ENCODE results near the gene SEL1L.
A peak's percentile ranks its signal among the peaks of the same experiment; 100 is the strongest.
"Not testable (repeated sequence)": the region's sequence is repeated elsewhere in the genome, so short reads cannot be mapped to it uniquely, and the experiment has no call there.

SEL1L gene

DNA sequence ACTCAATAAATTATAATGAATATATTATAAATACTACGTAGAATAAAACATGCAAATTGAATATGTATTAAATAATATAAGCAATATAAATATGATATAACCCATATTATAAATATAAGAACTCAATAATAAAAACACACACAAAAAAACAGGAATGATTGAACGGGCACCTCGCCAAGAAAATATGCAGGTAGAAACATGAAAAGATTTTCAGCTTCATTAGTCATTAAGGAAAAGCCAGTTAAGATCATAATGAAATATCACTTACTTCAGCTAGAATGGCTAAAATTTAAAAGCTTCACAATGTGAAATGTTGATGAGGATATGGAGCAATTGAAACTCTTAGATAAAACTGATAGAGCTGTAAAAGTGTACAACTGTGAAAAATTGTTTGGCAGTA is 17.8 kb upstream of the SEL1L start:
- Histone ChIP-seq H3K27me3 (ENCODE audit: control insufficient read depth, insufficient read depth, low read length) (no peaks in the 10 kb centered on the region), H3K4me1 (ENCODE audit: control insufficient read depth, insufficient read depth, low read length) (no peaks in the 10 kb centered on the region), H3K36me3 (ENCODE audit: control insufficient read depth, insufficient read depth, low read length) (no peaks in the 10 kb centered on the region), H3K9ac (ENCODE audit: low read length) (no peak overlapping the region), H3K27ac (ENCODE audit: low read depth, low read length) (no peak overlapping the region), H3K4me3 (ENCODE audit: low read length) (no peak overlapping the region)

DNA sequence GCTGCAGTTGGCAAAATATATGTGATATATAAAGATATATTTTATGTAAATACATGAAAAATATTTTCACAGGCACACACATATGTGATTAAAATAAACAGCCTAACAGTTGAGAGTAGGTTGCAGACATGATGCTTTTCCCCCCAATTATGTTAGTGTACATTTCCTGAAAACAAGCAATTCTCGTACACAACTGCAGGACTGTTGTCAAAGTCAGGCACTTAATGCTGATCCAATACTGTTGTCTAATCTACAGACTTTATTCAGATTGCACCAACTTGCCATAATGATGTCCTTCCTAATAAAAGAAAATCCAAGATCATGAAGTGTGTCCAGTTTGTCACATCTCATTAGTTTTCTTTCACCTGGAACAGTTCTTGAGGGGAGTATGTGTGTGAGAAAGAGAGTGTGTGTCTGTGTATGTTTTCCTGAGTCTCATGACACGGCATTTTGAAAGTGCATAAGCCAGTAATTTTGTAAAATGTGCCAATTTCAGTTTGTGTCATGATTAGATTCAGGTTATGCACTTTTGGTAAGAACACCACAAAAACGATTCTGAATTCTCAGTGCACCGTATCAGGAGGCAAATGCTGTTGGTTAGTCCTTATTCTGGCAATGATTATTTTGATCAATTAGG is 16.5 kb upstream of the SEL1L start:
- Histone ChIP-seq H3K9ac (ENCODE audit: low read length) (no peak overlapping the region), H3K27ac (ENCODE audit: low read depth, low read length) (no peak overlapping the region)

DNA sequence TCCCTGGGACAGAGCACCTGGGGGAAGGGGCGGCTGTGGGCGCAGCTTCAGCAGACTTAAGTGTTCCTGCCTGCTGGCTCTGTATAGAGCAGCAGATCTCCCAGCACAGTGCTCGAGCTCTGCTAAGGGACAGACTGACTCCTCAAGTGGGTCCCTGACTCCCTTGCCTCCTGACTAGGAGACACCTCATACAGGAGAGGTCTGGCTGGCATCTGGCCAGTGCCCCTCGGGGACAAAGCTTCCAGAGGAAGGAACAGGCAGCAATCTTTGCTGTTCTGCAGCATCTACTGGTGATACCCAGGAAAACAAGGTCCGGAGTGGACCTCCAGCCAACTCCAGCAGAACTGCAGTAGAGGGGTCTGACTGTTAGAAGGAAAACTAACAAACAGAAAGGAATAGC is 7.6 kb upstream of the SEL1L start:
- H3K9ac ChIP-seq (ENCODE audit: low read length); H3K27ac ChIP-seq (ENCODE audit: low read depth, low read length); H3K4me3 ChIP-seq (ENCODE audit: low read length); H3K36me3 ChIP-seq (ENCODE audit: control insufficient read depth, insufficient read depth, low read length); H3K27me3 ChIP-seq (ENCODE audit: control insufficient read depth, insufficient read depth, low read length); H3K4me1 ChIP-seq (ENCODE audit: control insufficient read depth, insufficient read depth, low read length): not testable (repeated sequence)

More for the DNA sequence above, 16.5 kb upstream of the SEL1L start:
- no peak overlapping the region for H3K4me3 ChIP-seq (ENCODE audit: low read length)
- H3K4me1 ChIP-seq (ENCODE audit: control insufficient read depth, insufficient read depth, low read length): no peaks in the 10 kb centered on the region
- no peaks in the 10 kb centered on the region for H3K36me3 ChIP-seq (ENCODE audit: control insufficient read depth, insufficient read depth, low read length)
- no peaks in the 10 kb centered on the region for H3K27me3 ChIP-seq (ENCODE audit: control insufficient read depth, insufficient read depth, low read length)

DNA sequence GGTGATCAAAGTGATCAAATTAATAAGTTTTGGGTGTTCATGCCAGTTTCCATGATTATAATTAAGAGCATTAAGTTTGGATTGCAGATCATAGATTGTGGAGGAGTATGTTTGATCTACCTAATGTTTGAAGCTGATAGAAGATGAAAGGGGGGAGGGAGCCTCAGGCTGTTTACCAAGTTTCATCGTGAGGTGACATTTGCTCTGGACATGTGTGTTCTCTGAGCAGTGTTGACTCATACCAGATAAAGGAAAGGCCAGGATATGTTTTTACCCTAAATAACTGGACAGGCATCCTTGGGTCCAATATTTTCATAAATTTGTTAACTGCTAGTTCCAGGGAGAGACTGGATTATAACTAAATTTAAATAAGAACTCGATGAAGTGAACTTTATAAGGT is 3.5 kb upstream of the SEL1L start:
- Histone ChIP-seq H3K36me3 (ENCODE audit: control insufficient read depth, insufficient read depth, low read length) (peaks cover 2% of the 10 kb centered on the region), H3K4me1 (ENCODE audit: control insufficient read depth, insufficient read depth, low read length) (peaks cover 4% of the 10 kb centered on the region), H3K27ac (ENCODE audit: low read depth, low read length) (no peak overlapping the region), H3K27me3 (ENCODE audit: control insufficient read depth, insufficient read depth, low read length) (no peaks in the 10 kb centered on the region), H3K9ac (ENCODE audit: low read length) (no peak overlapping the region), H3K4me3 (ENCODE audit: low read length) (no peak overlapping the region)

DNA sequence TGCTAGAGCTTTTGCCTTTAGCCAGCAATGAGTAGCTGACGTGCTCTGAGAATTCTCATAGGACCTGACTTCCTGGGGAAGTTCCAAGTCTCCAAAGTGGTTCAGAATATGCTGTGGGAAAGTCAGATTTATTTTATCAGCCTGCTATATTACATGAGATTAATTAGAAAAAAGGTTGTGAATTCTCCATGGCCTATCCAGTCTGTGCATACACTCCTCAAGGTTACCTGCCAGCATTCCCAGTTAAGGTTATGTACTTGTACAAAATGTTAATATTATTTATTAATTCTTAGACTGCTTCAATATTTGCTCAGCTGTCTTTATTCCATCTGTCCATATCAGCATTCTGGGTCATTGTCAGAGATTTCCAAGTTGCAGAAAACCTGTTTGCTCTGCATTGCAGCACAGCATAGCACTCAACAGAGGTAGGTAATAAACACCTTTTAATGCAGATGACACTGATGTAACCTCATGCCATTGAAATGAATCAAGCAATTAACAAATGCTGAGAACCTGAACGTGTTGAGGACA is 2.7 kb upstream of the SEL1L start:
- Histone ChIP-seq H3K27me3 (ENCODE audit: control insufficient read depth, insufficient read depth, low read length) (no peaks in the 10 kb centered on the region), H3K4me3 (ENCODE audit: low read length) (no peak overlapping the region), H3K27ac (ENCODE audit: low read depth, low read length) (no peak overlapping the region)

DNA sequence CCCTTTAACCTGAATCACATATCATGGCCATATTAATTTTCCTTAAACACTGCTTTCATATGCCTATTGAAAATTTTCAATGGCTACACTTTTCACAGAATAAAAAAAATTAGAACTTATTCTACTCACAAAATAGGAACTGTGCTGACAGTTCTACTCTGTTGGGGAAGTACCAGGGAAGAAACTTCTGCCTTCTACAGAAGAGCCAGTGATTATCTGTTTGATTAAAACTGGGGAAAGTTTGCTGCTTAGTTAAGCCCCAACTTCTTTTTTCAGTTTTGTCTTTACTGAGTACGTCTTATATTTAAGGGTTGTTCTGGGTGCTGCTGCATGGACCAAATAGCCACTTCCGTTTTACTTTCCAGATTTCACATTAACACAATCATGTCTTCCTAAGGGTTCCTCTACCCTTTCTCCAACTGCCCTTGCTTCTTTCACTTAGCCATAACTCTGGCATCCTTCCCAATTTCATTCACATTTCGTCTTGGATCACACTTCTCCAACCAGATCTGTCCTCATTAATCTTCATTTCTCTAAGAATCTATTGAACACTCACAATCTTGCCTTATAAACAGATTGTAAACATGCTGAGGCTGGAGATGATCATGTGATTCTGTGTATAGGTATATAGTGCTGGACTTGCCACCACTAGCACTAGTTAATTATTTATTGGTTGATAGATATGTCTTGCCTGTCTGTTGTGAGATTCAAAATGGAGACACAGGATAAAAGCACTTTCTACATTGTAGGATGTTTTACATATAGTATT is 1.9 kb upstream of the SEL1L start:
- Histone ChIP-seq H3K4me3 (ENCODE audit: low read length) (no peak overlapping the region), H3K27me3 (ENCODE audit: control insufficient read depth, insufficient read depth, low read length) (no peaks in the 10 kb centered on the region), H3K9ac (ENCODE audit: low read length) (no peak overlapping the region), H3K4me1 (ENCODE audit: control insufficient read depth, insufficient read depth, low read length) (peaks cover 4% of the 10 kb centered on the region), H3K27ac (ENCODE audit: low read depth, low read length) (no peak overlapping the region), H3K36me3 (ENCODE audit: control insufficient read depth, insufficient read depth, low read length) (peaks cover 2% of the 10 kb centered on the region)

More for the DNA sequence above, 2.7 kb upstream of the SEL1L start:
- Histone ChIP-seq H3K36me3 (ENCODE audit: control insufficient read depth, insufficient read depth, low read length) (peaks cover 2% of the 10 kb centered on the region), H3K4me1 (ENCODE audit: control insufficient read depth, insufficient read depth, low read length) (peaks cover 4% of the 10 kb centered on the region), H3K9ac (ENCODE audit: low read length) (no peak overlapping the region)

DNA sequence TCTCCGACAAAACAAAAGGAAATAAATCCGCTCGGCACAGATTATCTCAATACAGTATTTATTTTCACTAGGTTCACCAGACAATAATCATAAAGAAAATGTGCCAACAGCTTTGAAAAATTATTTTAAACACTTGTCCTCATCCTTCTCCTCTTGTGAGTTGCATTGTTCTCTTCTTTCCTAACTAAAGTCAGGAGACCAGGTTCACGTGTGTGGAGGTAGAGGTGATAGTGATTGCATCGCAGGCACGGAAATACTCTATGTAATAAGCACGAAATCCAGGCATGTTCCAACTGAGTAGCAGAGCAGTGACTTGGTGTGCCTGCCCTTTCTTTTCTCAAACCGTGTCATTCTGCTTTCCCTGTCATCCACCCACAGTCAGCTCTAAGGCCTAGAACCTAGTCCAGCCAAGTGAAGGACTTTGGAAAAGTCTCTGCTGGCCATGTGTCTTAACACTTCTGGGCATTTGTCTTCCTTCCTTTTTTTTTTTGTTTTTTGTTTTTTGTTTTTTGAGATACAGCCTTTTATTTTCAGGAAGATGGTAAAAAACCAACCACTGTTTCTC is 939 bp upstream of the SEL1L start:
- peaks cover 2% of the 10 kb centered on the region for H3K36me3 ChIP-seq (ENCODE audit: control insufficient read depth, insufficient read depth, low read length)
- no peak overlapping the region for H3K4me3 ChIP-seq (ENCODE audit: low read length)
- no peak overlapping the region for H3K27ac ChIP-seq (ENCODE audit: low read depth, low read length)
- H3K9ac ChIP-seq (ENCODE audit: low read length): no peak overlapping the region
- H3K4me1 ChIP-seq (ENCODE audit: control insufficient read depth, insufficient read depth, low read length): peaks cover 4% of the 10 kb centered on the region
- H3K27me3 ChIP-seq (ENCODE audit: control insufficient read depth, insufficient read depth, low read length): no peaks in the 10 kb centered on the region

DNA sequence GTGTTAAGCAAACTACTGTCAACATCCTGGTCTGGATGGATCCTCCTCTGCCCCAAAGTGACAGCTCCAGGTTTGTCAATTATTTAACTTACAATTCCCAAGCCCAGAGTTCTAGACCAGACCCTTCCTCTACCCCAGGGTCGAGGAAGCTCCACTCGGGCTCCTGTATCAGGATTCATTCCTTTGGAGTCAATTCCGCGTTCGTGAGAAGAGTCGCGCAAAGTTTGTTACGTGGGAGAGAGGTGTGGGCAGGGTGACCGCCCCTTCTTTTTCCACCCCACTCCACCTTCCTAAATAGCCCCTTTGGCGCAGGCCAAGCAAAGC is 479 bp downstream of the SEL1L start:
- no peaks in the 10 kb centered on the region for H3K27me3 ChIP-seq (ENCODE audit: control insufficient read depth, insufficient read depth, low read length)
- peaks cover 4% of the 10 kb centered on the region for H3K4me1 ChIP-seq (ENCODE audit: control insufficient read depth, insufficient read depth, low read length)
- peak overlapping the region; percentile 87 for H3K9ac ChIP-seq (ENCODE audit: low read length)
- H3K27ac ChIP-seq (ENCODE audit: low read depth, low read length): peak overlapping the region; percentile 80
- H3K36me3 ChIP-seq (ENCODE audit: control insufficient read depth, insufficient read depth, low read length): peaks cover 2% of the 10 kb centered on the region
- peak overlapping the region; percentile 97 for H3K4me3 ChIP-seq (ENCODE audit: low read length)

DNA sequence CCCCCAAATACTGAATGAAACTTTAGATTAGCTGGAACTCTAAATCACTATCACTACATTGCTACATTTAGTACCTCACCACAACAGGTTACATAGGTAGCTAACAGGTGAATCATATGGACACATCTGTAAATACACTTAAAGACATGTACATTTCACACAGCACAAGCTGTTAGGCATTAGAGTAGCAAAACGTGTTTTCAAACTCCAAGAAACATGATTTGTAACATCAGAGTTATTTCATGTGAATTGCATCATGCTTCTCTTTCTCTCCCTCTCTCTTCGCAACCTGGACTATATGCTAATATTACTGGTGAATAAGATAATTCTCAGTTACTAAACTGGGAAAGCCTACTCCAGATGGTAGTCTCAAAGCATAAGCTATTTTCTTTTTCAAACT is 4.3 kb downstream of the SEL1L start:
- Histone ChIP-seq H3K4me1 (ENCODE audit: control insufficient read depth, insufficient read depth, low read length) (peaks cover 4% of the 10 kb centered on the region), H3K36me3 (ENCODE audit: control insufficient read depth, insufficient read depth, low read length) (peaks cover 8% of the 10 kb centered on the region), H3K27ac (ENCODE audit: low read depth, low read length) (no peak overlapping the region), H3K9ac (ENCODE audit: low read length) (no peak overlapping the region), H3K4me3 (ENCODE audit: low read length) (no peak overlapping the region), H3K27me3 (ENCODE audit: control insufficient read depth, insufficient read depth, low read length) (no peaks in the 10 kb centered on the region)

DNA sequence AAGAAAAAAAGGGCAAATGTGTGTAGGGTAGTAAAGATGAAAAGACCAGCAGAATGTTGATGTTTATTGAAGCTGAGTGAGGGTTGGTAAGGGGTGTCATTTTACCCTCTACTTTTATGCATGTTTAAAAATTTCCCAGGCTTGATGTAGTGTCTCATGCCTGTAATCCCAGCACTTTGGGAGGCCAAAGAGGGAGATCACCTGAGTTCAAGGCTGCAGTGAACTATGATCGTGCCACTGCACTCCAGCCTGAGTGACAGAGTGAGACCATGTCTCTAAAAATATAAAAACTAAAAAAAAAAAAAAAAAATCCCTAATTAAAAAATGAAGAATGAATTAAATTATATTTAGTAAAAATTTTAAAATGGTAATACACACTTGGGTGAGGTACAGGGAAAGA is 8.5 kb downstream of the SEL1L start:
- no peak overlapping the region for H3K9ac ChIP-seq (ENCODE audit: low read length)
- no peak overlapping the region for H3K4me3 ChIP-seq (ENCODE audit: low read length)
- H3K27ac ChIP-seq (ENCODE audit: low read depth, low read length): no peak overlapping the region
- H3K4me1 ChIP-seq (ENCODE audit: control insufficient read depth, insufficient read depth, low read length): peaks cover 2% of the 10 kb centered on the region
- no peaks in the 10 kb centered on the region for H3K27me3 ChIP-seq (ENCODE audit: control insufficient read depth, insufficient read depth, low read length)
- peaks cover 6% of the 10 kb centered on the region for H3K36me3 ChIP-seq (ENCODE audit: control insufficient read depth, insufficient read depth, low read length)

DNA sequence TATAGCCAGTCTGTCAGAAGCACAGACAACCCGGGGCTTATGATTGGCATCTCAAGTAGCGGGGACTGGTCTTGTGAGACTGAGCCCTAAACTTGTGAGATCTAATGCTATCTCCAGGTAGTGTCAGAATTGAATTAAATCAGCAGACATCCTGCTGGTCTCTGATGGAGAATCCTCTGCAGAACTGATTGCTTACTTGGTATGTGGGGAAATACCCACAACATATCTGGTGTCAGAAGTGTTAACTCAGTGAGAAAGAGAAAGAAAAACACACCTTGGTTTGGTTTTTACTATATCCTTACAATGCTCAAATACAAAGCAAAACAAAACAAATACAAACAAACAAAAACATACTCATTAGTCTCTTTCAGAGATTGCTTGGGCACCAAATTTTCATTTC is 10.0 kb downstream of the SEL1L start:
- peaks cover 11% of the 10 kb centered on the region for H3K4me1 ChIP-seq (ENCODE audit: control insufficient read depth, insufficient read depth, low read length)
- H3K9ac ChIP-seq (ENCODE audit: low read length): no peak overlapping the region
- no peak overlapping the region for H3K4me3 ChIP-seq (ENCODE audit: low read length)
- H3K27ac ChIP-seq (ENCODE audit: low read depth, low read length): no peak overlapping the region
- H3K36me3 ChIP-seq (ENCODE audit: control insufficient read depth, insufficient read depth, low read length): peaks cover 6% of the 10 kb centered on the region
- H3K27me3 ChIP-seq (ENCODE audit: control insufficient read depth, insufficient read depth, low read length): no peaks in the 10 kb centered on the region

DNA sequence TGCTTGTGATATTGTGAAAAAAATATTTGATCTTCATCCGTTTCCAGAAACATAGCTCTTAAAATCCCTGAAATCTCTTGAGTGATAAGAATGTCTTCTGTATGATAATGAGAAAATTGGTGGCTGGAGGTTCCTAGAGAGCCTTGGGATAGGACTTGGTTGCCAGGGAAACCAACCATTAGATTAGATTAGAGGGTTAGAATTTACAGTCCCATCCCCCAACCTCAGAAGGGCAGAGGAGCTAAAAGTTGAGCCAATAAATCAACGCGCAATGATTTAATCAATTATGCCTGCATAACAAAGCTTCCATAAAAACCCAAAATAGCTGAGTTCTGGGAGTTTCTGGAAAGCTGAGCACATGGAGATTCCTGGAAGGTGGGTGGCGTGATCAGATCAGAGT is 10.6 kb downstream of the SEL1L start:
- H3K27ac ChIP-seq (ENCODE audit: low read depth, low read length): no peak overlapping the region
- H3K4me1 ChIP-seq (ENCODE audit: control insufficient read depth, insufficient read depth, low read length): peaks cover 13% of the 10 kb centered on the region
- H3K36me3 ChIP-seq (ENCODE audit: control insufficient read depth, insufficient read depth, low read length): peaks cover 6% of the 10 kb centered on the region
- no peak overlapping the region for H3K4me3 ChIP-seq (ENCODE audit: low read length)
- no peaks in the 10 kb centered on the region for H3K27me3 ChIP-seq (ENCODE audit: control insufficient read depth, insufficient read depth, low read length)
- H3K9ac ChIP-seq (ENCODE audit: low read length): no peak overlapping the region

All from rectal smooth muscle tissue (tissue), 1 donor.